ENCODE measurements around the gene GFI1B. TPM values are rescaled to one million over a fixed set of nuclear protein-coding genes. Genes with fewer than 3 reads are reported as not detected.
"Not testable (repeated sequence)": the region's sequence is repeated elsewhere in the genome, so short reads cannot be mapped to it uniquely, and the experiment has no call there.

The GFI1B gene
- total RNA-seq, 2 experiments from 2014 or later, result not detected

- Mint-ChIP-seq H3K4me1 (ENCODE audit: low read depth) (peaks cover 3% of the 10 kb centered on the region), H3K9me3 (peaks cover 2% of the 10 kb centered on the region), H3K4me3 (no peak overlapping the region), H3K27ac (no peak overlapping the region), H3K36me3 (ENCODE audit: low read depth) (no peaks in the 10 kb centered on the region), H3K27me3 (peaks cover 9% of the 10 kb centered on the region)
- intact Hi-C loops (cut with micrococcal nuclease), result no loop called here
- ATAC-seq (no peak), DNase-seq (no peak)
- TF ChIP-seq, protein P1, sequence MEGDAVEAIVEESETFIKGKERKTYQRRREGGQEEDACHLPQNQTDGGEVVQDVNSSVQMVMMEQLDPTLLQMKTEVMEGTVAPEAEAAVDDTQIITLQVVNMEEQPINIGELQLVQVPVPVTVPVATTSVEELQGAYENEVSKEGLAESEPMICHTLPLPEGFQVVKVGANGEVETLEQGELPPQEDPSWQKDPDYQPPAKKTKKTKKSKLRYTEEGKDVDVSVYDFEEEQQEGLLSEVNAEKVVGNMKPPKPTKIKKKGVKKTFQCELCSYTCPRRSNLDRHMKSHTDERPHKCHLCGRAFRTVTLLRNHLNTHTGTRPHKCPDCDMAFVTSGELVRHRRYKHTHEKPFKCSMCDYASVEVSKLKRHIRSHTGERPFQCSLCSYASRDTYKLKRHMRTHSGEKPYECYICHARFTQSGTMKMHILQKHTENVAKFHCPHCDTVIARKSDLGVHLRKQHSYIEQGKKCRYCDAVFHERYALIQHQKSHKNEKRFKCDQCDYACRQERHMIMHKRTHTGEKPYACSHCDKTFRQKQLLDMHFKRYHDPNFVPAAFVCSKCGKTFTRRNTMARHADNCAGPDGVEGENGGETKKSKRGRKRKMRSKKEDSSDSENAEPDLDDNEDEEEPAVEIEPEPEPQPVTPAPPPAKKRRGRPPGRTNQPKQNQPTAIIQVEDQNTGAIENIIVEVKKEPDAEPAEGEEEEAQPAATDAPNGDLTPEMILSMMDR (IDR thresholded peaks at IDR 0.05), result no peak
- CTCF ChIA-PET, result no interaction called here
- POLR2A ChIA-PET, result no interaction called here
These were observed 16.6 kb downstream of the GFI1B start for GRCh38 chr9:132995121-132995420.

- no peaks in the 10 kb centered on the region for H3K36me3 Mint-ChIP-seq (ENCODE audit: low read depth)
- DNase-seq, result no peak
- POLR2A ChIA-PET, result no interaction called here
- CTCF ChIA-PET, result no interaction called here
- H3K27me3 Mint-ChIP-seq, result peaks cover 13% of the 10 kb centered on the region
- no peaks in the 10 kb centered on the region for H3K9me3 Mint-ChIP-seq
- peaks cover 3% of the 10 kb centered on the region for H3K4me1 Mint-ChIP-seq (ENCODE audit: low read depth)
- TF ChIP-seq, protein P1 (IDR thresholded peaks at IDR 0.05), result no peak
- ATAC-seq, result no peak
- no peak overlapping the region for H3K27ac Mint-ChIP-seq
- H3K4me3 Mint-ChIP-seq, result no peak overlapping the region
- intact Hi-C loops (cut with micrococcal nuclease), result no loop called here
These were observed 17.4 kb downstream of the GFI1B start for GRCh38 chr9:132995879-132996278.

- DNase-seq (no peak), ATAC-seq (no peak)
- POLR2A ChIA-PET, result no interaction called here
These were observed 18.0 kb downstream of the GFI1B start for GRCh38 chr9:132996526-132996925.

GRCh38 chr9:132997591-132997990 lies 19.1 kb downstream of the GFI1B start:
- POLR2A ChIA-PET, result interaction anchor here (0.9 kb wide), 1 partner anchor 14 kb away, joined by 4 read pairs; no protein-coding TSS in a partner anchor
- peaks cover 12% of the 10 kb centered on the region for H3K27me3 Mint-ChIP-seq

More at GRCh38 chr9:132996526-132996925, 18.0 kb downstream of the GFI1B start:
- TF ChIP-seq, protein P1 (IDR thresholded peaks at IDR 0.05), result no peak
- Mint-ChIP-seq H3K27ac (no peak overlapping the region), H3K4me3 (no peak overlapping the region), H3K27me3 (peaks cover 13% of the 10 kb centered on the region), H3K36me3 (ENCODE audit: low read depth) (no peaks in the 10 kb centered on the region), H3K9me3 (no peaks in the 10 kb centered on the region), H3K4me1 (ENCODE audit: low read depth) (peaks cover 3% of the 10 kb centered on the region)
- CTCF ChIA-PET, result interaction anchor here (1.4 kb wide), 1 partner anchor 19 kb away, joined by 3 read pairs; no protein-coding TSS in a partner anchor
- intact Hi-C loops (cut with micrococcal nuclease), result no loop called here

GRCh38 chr9:132998221-132998620 lies 19.7 kb downstream of the GFI1B start:
- ChIA-PET CTCF (interaction anchor here (0.7 to 1.2 kb wide), 3 partner anchors 20 to 905 kb away, joined by 3 to 4 read pairs (median 4); partner anchors contain the start of gene GFI1B), POLR2A (interaction anchor here (0.9 kb wide), 1 partner anchor 14 kb away, joined by 4 read pairs; no protein-coding TSS in a partner anchor)
- H3K4me1 Mint-ChIP-seq (ENCODE audit: low read depth); H3K4me3 Mint-ChIP-seq; intact Hi-C loops (cut with micrococcal nuclease); ATAC-seq; DNase-seq; H3K9me3 Mint-ChIP-seq; H3K27ac Mint-ChIP-seq; H3K36me3 Mint-ChIP-seq (ENCODE audit: low read depth): not testable (repeated sequence)
- H3K27me3 Mint-ChIP-seq, result peaks cover 16% of the 10 kb centered on the region

More at GRCh38 chr9:132997591-132997990, 19.1 kb downstream of the GFI1B start:
- intact Hi-C loops (cut with micrococcal nuclease), result no loop called here
- H3K27ac Mint-ChIP-seq, result no peak overlapping the region
- CTCF ChIA-PET, result interaction anchor here (0.6 to 1.4 kb wide), 4 partner anchors 20 to 905 kb away, joined by 3 to 4 read pairs (median 4); no protein-coding TSS in a partner anchor
- H3K4me3 Mint-ChIP-seq, result no peak overlapping the region
- no peak for DNase-seq
- no peaks in the 10 kb centered on the region for H3K9me3 Mint-ChIP-seq
- no peaks in the 10 kb centered on the region for H3K36me3 Mint-ChIP-seq (ENCODE audit: low read depth)
- peaks cover 3% of the 10 kb centered on the region for H3K4me1 Mint-ChIP-seq (ENCODE audit: low read depth)
- TF ChIP-seq, protein P1 (IDR thresholded peaks at IDR 0.05), result no peak
- ATAC-seq, result no peak
